MM.1S (cell line): ENCODE measurements around the gene TAL2.
A peak's percentile ranks its signal among the peaks of the same experiment; 100 is the strongest.

Experiments
- DNase-seq: peaks from one replicate; pipeline ENCODE4 v3.0.0-alpha.2; 2015
- H2AFZ ChIP-seq: fragments of 300-600 bp; sonication (generic); 2 replicates; pipeline ENCODE4 v1.6.0; 2016; ENCODE audit warnings: antibody characterized with exemption, low read length
- H3F3A ChIP-seq: fragments of 300-600 bp; sonication (generic); 2 replicates; pipeline ENCODE4 v1.6.1; 2016; ENCODE audit warnings: mild to moderate bottlenecking, antibody characterized with exemption, low read length, moderate library complexity, mixed read lengths; ENCODE audit not compliant: insufficient read depth
- H3K27ac ChIP-seq: fragments of 300-600 bp; sonication (generic); 2 replicates; pipeline ENCODE4 v1.5.1; 2016; ENCODE audit warnings: mild to moderate bottlenecking, low read length
- H3K27me3 ChIP-seq: fragments of 300-600 bp; sonication (generic); replicated peaks from 2 replicates; pipeline ENCODE4 v1.6.0; 2016; ENCODE audit warnings: low read length; ENCODE audit not compliant: insufficient read depth
- H3K36me3 ChIP-seq: fragments of 300-600 bp; sonication (generic); replicated peaks from 2 replicates; pipeline ENCODE4 v1.6.1; 2016; ENCODE audit warnings: mild to moderate bottlenecking, low read length, mixed read lengths; ENCODE audit not compliant: insufficient read depth
- H3K4me1 ChIP-seq: fragments of 300-600 bp; sonication (generic); 2 replicates; pipeline ENCODE4 v1.6.1; 2016; ENCODE audit warnings: low read length, mixed read lengths
- H3K4me2 ChIP-seq: fragments of 300-600 bp; sonication (generic); 2 replicates; pipeline ENCODE4 v1.6.0; 2016; ENCODE audit warnings: low read depth, low read length
- H3K4me3 ChIP-seq: fragments of 300-600 bp; sonication (generic); 2 replicates; pipeline ENCODE4 v1.5.1; 2016; ENCODE audit warnings: low read length, mixed read lengths
- H3K79me2 ChIP-seq: fragments of 300-600 bp; sonication (generic); 2 replicates; pipeline ENCODE4 v1.6.1; 2016; ENCODE audit warnings: mixed run types, low read length, mixed read lengths
- H3K9ac ChIP-seq: fragments of 300-600 bp; sonication (generic); 2 replicates; pipeline ENCODE4 v1.6.1; 2016; ENCODE audit warnings: low read length, mixed read lengths
- H3K9me2 ChIP-seq: fragments of 300-600 bp; sonication (generic); replicated peaks from 2 replicates; pipeline ENCODE4 v1.6.1; 2016; ENCODE audit warnings: mild to moderate bottlenecking, low read length, mixed read lengths; ENCODE audit not compliant: insufficient read depth
- H3K9me3 ChIP-seq: fragments of 300-600 bp; sonication (generic); replicated peaks from 2 replicates; pipeline ENCODE4 v1.6.1; 2016; ENCODE audit warnings: mild to moderate bottlenecking, low read length, mixed read lengths; ENCODE audit not compliant: insufficient read depth
- H4K20me1 ChIP-seq: fragments of 300-600 bp; sonication (generic); 2 replicates; pipeline ENCODE4 v1.6.1; 2016; ENCODE audit warnings: mild to moderate bottlenecking, low read length, moderate library complexity, mixed read lengths; ENCODE audit not compliant: insufficient read depth
- EZH2 ChIP-seq: fragments of 300-600 bp; sonication (generic); optimal IDR thresholded peaks from 2 replicates; pipeline ENCODE3; 2017; ENCODE audit warnings: low read depth, mild to moderate bottlenecking, antibody characterized with exemption, low read length, mixed read lengths
- EZH2phosphoT487 ChIP-seq: fragments of 300-600 bp; sonication (generic); IDR thresholded peaks from 2 replicates; pipeline ENCODE4 v1.6.1; 2018; ENCODE audit warnings: antibody characterized with exemption, low read length
- TF ChIP-seq, protein P1 (sequence below): fragments of 300-600 bp; sonication (generic); IDR thresholded peaks from 2 replicates; pipeline ENCODE4 v1.5.1; 2016; ENCODE audit warnings: antibody characterized with exemption, low read length, mixed read lengths

TAL2 gene

DNA sequence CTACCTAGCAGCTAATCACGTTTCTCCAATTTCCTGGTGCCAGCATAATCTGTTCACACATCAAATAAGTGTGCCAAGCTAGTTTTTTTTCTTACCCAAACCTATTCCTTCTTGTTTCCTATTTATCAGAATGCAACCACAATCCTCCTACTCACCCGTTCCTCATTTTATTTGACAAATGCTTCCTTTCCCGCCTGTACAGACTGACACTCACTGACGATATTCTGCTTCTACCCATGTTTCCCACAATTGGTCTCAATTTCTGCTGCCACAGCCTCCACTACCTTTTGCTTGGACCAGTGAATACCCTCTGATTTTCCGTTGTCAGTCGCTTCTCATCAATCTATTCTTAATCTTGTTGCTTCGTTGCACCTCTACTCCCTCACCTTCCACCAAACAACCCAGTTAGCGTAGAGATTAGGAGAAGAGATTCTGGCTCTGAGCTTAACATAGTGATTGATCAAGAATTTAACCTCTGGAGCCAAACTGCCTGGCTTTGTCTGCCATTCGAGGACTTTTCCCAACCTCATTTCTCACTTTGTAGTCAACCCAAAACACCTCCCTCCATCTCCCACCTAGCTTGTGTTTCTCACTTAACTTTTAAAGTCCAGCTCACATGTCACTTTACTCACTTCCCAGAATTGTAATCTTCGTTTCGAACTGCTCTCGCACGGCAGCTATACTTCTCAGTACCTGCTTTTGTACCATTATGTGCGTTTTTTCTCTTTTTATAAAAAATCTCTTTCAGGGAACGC, 31.4 kb downstream of the TAL2 start:
- H3F3A ChIP-seq, result peaks cover 13% of the 10 kb centered on the region
- H3K9me2 ChIP-seq, result no peaks in the 10 kb centered on the region
- H3K27me3 ChIP-seq, result no peaks in the 10 kb centered on the region
- H3K4me2 ChIP-seq, result peak overlapping the region; percentile 72
- H3K79me2 ChIP-seq, result peaks cover 37% of the 10 kb centered on the region
- TF ChIP-seq EZH2 (no peak), EZH2phosphoT487 (no peak)
- TF ChIP-seq, protein P1, sequence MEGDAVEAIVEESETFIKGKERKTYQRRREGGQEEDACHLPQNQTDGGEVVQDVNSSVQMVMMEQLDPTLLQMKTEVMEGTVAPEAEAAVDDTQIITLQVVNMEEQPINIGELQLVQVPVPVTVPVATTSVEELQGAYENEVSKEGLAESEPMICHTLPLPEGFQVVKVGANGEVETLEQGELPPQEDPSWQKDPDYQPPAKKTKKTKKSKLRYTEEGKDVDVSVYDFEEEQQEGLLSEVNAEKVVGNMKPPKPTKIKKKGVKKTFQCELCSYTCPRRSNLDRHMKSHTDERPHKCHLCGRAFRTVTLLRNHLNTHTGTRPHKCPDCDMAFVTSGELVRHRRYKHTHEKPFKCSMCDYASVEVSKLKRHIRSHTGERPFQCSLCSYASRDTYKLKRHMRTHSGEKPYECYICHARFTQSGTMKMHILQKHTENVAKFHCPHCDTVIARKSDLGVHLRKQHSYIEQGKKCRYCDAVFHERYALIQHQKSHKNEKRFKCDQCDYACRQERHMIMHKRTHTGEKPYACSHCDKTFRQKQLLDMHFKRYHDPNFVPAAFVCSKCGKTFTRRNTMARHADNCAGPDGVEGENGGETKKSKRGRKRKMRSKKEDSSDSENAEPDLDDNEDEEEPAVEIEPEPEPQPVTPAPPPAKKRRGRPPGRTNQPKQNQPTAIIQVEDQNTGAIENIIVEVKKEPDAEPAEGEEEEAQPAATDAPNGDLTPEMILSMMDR, result no peak
- no peaks in the 10 kb centered on the region for H4K20me1 ChIP-seq
- H3K4me3 ChIP-seq, result peak overlapping the region; percentile 96
- no peaks in the 10 kb centered on the region for H3K9me3 ChIP-seq
- no peaks in the 10 kb centered on the region for H3K36me3 ChIP-seq
- H3K27ac ChIP-seq, result no peak overlapping the region
- peak; percentile 19 for DNase-seq
- peak overlapping the region; percentile 42; the same call in 1 of the 2 replicates for H3K9ac ChIP-seq
- peak overlapping the region; percentile 73 for H2AFZ ChIP-seq
- H3K4me1 ChIP-seq, result no peaks in the 10 kb centered on the region

DNA sequence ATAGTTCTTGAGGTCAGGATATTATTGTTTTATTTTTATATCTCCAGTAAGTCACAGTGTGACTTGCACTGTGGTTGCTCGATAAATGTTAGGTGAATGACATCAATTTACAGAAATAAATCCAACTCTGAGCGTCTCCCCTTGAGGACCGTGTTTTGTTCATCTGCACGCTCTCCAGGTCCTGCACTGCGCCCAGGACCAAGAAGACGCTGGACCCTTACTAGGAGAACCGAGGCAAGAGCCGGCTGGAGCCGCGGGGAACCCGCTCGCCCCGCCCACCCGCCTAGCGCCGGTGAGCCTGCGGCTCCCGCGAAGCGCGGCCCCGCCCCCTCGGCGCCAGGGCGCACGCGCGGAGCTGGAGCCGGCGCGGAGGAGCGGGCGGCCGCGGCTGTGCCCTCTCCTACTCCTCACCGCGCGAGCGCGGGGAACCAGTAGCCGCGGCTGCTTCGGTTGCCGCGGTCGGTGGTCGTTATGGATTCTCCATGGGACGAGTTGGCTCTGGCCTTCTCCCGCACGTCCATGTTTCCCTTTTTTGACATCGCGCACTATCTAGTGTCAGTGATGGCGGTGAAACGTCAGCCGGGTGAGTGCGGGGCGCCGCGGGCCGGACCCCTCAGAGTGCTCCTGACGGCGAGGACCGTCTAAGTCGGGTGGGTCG, 32.1 kb downstream of the TAL2 start, which contains the start of gene TMEM38B:
TMEM38B (plus strand) TSS at position 352 of the 658 bp plus-strand sequence; CDS start at position 472, 120 bp downstream.
- Histone ChIP-seq H3K27ac (peak within 1 kb of the TSS; percentile 54; the same call in 1 of the 2 replicates), H3K9me3 (no peaks in the 10 kb centered on the region), H3K79me2 (peaks cover 44% of the 10 kb centered on the region), H3K4me3 (peak within 1 kb of the TSS; percentile 96), H3K4me1 (no peaks in the 10 kb centered on the region), H3K36me3 (no peaks in the 10 kb centered on the region), H3K9me2 (no peaks in the 10 kb centered on the region), H3K27me3 (no peaks in the 10 kb centered on the region), H3K4me2 (peak within 1 kb of the TSS; percentile 83), H2AFZ (peak within 1 kb of the TSS; percentile 97), H4K20me1 (no peaks in the 10 kb centered on the region), H3F3A (peaks cover 13% of the 10 kb centered on the region), H3K9ac (peak within 1 kb of the TSS; percentile 70)
- TF ChIP-seq EZH2, result no peak
- TF ChIP-seq, protein P1, result no peak
- TF ChIP-seq EZH2phosphoT487, result no peak
- DNase-seq, result peak; percentile 89

DNA sequence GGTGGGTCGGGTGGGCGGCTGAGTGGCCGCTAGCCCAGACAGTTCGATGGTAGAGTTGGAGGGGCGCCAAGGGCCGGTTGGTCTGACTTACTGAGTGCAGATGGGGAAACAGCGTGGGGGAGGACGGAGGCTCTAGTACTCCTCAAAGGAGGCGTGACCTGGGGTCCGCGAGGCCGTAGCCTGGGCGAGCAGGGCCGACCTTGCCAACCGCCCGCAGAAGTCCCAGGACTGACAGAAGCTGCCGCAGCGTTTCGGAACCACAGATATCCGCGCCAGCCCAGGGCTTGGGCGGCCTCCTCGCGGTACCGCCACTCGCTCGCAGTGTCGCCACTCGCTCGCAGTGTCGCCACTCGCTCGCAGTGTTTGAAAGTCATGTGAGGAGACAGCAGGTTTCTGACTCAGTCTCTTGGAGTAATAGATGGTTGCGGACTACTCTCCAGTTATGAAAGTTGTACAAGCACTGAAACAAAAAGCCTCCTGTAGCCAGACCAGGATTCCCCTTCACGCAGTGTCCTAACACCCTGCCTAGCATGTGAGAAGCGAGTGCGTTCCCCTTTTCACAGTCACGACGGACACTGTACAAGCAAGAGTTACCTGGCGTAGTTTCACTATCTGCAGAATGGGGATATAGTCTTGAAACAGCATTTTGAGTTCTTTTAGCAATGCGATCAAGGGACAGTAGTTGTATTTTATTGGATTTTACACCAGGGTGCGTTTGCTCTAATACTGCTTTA, 32.8 kb downstream of the TAL2 start:
- Histone ChIP-seq H3K27me3 (no peaks in the 10 kb centered on the region), H3K9ac (peak overlapping the region; percentile 70), H3K27ac (peak overlapping the region; percentile 54; the same call in 1 of the 2 replicates)

More for the DNA sequence above, 32.8 kb downstream of the TAL2 start:
- Histone ChIP-seq H2AFZ (peak overlapping the region; percentile 97), H3F3A (peaks cover 13% of the 10 kb centered on the region), H3K36me3 (no peaks in the 10 kb centered on the region), H3K4me1 (no peaks in the 10 kb centered on the region), H4K20me1 (no peaks in the 10 kb centered on the region), H3K9me2 (no peaks in the 10 kb centered on the region), H3K4me2 (peak overlapping the region; percentile 83), H3K79me2 (peaks cover 51% of the 10 kb centered on the region), H3K9me3 (no peaks in the 10 kb centered on the region), H3K4me3 (peak overlapping the region; percentile 96)
- TF ChIP-seq EZH2, result no peak
- TF ChIP-seq EZH2phosphoT487, result no peak
- TF ChIP-seq, protein P1, result no peak
- peak; percentile 64 for DNase-seq
